Esophagus muscularis mucosa (tissue), 3 donors: ENCODE data around the gene MESP2.

Experiments used
- CTCF ChIP-seq, 3 experiments: fragments of 200-600 bp in 2 of 3; fragments of 450-650 bp in 1 of 3; sonication (generic) in 2 of 3; IDR thresholded peaks; one replicate each; pipeline ENCODE4 v1.5.1; 2017 to 2019; ENCODE audit warnings: antibody characterized with exemption in 3 of 3, mild to moderate bottlenecking in 2 of 3, moderate library complexity in 1 of 3
- EP300 ChIP-seq: sonication (generic); formaldehyde crosslinking; IDR thresholded peaks from one replicate; pipeline ENCODE4 v1.6.1; 2017; ENCODE audit warnings: antibody characterized with exemption

- no peak for TF ChIP-seq CTCF (IDR thresholded peaks at IDR 0.05)
- no peak for TF ChIP-seq EP300
Measured at GRCh38 chr15:89751748-89752147, 24.4 kb upstream of the MESP2 start.
